K562 (cell line): Measurements from ENCODE around the gene GARIN5B.

Source experiments
- CTCF ChIP-seq, 3 experiments: IDR thresholded peaks in 2 of 3; conservative IDR thresholded peaks in 1 of 3; 2 replicates each; pipeline ENCODE4 v1.5.1; 2011 to 2012; ENCODE audit warnings: low read length in 3 of 3, mild to moderate bottlenecking in 3 of 3, control low read depth in 2 of 3, improper control_type of control experiment in 1 of 3, inconsistent platforms in 1 of 3, low read depth in 1 of 3, mixed read lengths in 1 of 3, moderate library complexity in 1 of 3; ENCODE audit not compliant: insufficient read depth in 2 of 3
- ELF4 ChIP-seq: fragments of 450-650 bp; formaldehyde crosslinking; IDR thresholded peaks from 2 replicates; pipeline ENCODE4 v1.4.0; 2022; ENCODE audit warnings: missing genetic modification characterization
- EP300 ChIP-seq: IDR thresholded peaks from 2 replicates; pipeline ENCODE4 v1.6.1; 2012; ENCODE audit warnings: low read length, improper control_type of control experiment
- FOXP1 ChIP-seq: sonication (generic); formaldehyde crosslinking; IDR thresholded peaks from 2 replicates; pipeline ENCODE4 v1.8.0; 2022; ENCODE audit warnings: mild to moderate bottlenecking, missing genetic modification reagents
- GABPA ChIP-seq: fragments of 200-800 bp; sonication (Bioruptor generic); conservative IDR thresholded peaks from 2 replicates; pipeline ENCODE4 v1.6.1; 2016; ENCODE audit warnings: low read depth, missing genetic modification characterization, missing compliant biosample characterization
- KLF16 ChIP-seq: IDR thresholded peaks from 2 replicates; pipeline ENCODE4 v1.6.1; 2016; ENCODE audit warnings: antibody characterized with exemption
- RFX1 ChIP-seq: fragments of 450-650 bp; IDR thresholded peaks from 2 replicates; pipeline ENCODE4 v1.6.1; 2016; ENCODE audit warnings: mild to moderate bottlenecking, moderate library complexity
- SRF ChIP-seq, 2 experiments: fragments of 250-450, 450-650 bp in 1 of 2; sonication (Bioruptor Pico) in 1 of 2; sonication (generic) in 1 of 2; formaldehyde crosslinking; IDR thresholded peaks; 2 replicates each; pipeline versions ENCODE4 v1.5.0 to v1.5.1; 2020 to 2022; ENCODE audit warnings: mild to moderate bottlenecking in 1 of 2, missing genetic modification reagents in 1 of 2
- TEAD1 ChIP-seq, 2 experiments: fragments of 450-650 bp in 1 of 2; sonication (generic) in 1 of 2; formaldehyde crosslinking; IDR thresholded peaks; 2 replicates each; pipeline versions ENCODE4 v1.4.0 to v1.8.0; 2020 to 2022; ENCODE audit warnings: mild to moderate bottlenecking in 2 of 2, missing genetic modification reagents in 1 of 2
- YBX1 ChIP-seq: fragments of 450-650 bp; IDR thresholded peaks from 2 replicates; pipeline ENCODE4 v1.7.1; 2016; ENCODE audit warnings: mild to moderate bottlenecking
- ZNF274 ChIP-seq: IDR thresholded peaks from 2 replicates; pipeline ENCODE4 v1.6.1; 2011; ENCODE audit warnings: low read depth, mild to moderate bottlenecking, low read length, moderate library complexity, borderline replicate concordance
- ZNF407 ChIP-seq: fragments of 450-650 bp; IDR thresholded peaks from 2 replicates; pipeline ENCODE4 v1.6.1; 2016; ENCODE audit warnings: low read depth

- TF ChIP-seq GABPA (tag) (no peak), YBX1 (no peak), FOXP1 (CRISPR knock-in tag) (no peak), ZNF274 (no peak), ZNF407 (no peak), CTCF (IDR thresholded peaks at IDR 0.05 in 2 of 3, conservative IDR thresholded peaks at IDR 0.05 in 1 of 3; ENCODE audit: insufficient read depth in 2 of 3, low read depth in 1 of 3, low read length in 3 of 3) (no peak), SRF (CRISPR knock-in tag; IDR thresholded peaks at IDR 0.05) (no peak), KLF16 (no peak), TEAD1 (CRISPR knock-in tag; IDR thresholded peaks at IDR 0.05) (no peak), EP300 (no peak), RFX1 (no peak), ELF4 (CRISPR knock-in tag) (no peak)
Observed at GRCh38 chr19:55379174-55379573, 16.1 kb upstream of the GARIN5B start.
